GM18502 (cell line): Measurements from ENCODE around the gene SAP130.

Source experiments
- ATAC-seq: cut with Tn5 transposase; IDR thresholded peaks from one replicate; pipeline ENCODE4 v1.9.1; 2021; ENCODE audit warnings: mild to moderate bottlenecking; ENCODE audit not compliant: unreplicated experiment, poor library complexity

SAP130 gene

DNA sequence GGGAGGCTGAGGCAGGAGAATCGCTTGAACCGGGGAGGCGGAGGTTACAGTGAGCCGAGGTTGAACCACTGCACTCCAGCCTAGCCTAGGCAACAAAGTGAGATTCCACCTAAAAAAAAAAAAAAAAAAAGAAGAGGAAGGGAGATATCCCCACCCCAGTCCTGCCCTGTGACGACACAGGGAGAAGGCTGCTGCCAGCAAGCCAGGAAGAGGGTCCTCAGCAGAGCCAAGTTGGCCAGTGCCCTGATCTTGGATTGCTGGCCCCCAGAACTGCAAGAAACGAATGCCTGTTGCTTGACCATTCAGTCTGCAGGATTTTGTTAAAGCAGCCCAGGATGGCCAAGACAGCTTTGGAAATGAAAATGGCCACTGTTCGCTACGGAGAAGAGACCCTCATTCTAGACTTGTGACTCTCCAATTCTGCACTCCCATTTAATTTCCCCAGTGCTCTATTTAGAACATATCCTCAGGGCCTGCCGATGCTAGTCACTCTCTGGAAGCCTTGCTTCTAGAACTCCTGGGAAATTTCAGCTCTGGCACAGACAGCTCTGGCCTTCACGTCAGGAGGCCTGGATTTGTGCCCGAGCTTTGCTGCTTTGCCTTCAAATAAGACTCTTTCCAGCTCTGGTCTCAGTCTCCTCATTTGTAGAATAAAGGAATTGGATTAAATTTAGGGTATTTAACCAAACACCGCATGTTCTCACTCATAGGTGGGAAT is 126.4 kb downstream of the SAP130 start:
- ATAC-seq = no peak

DNA sequence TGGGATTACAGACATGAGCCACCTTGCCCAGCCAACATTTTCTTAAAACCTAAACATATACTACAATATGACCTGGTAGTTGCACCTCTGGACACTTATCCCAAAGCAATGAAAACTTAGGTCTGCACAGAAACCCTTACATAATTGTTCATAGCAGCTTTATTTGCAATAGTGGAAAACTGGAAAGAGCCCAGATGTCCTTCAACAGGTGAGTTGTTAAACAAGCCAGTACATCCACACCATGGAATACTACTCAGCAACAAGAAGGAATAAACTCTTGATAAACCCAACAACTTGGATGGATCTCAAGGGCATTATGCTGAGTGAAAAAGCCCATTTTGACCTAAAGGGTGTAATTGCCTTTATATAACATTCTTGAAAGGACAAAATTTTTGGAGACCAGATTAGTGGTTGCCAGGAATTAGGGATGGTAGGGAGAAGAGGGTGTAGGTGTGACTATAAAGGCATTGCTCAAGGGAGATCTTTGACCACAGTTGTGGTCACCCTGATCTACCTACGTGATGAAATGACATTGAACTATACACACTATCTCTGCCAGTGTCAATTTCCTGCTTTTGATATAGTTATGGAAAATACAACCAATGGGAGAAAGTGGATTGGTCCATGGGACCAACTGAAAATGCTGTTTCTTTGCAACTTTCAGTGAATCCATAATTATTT is 130.2 kb downstream of the SAP130 start:
- no peak for ATAC-seq

DNA sequence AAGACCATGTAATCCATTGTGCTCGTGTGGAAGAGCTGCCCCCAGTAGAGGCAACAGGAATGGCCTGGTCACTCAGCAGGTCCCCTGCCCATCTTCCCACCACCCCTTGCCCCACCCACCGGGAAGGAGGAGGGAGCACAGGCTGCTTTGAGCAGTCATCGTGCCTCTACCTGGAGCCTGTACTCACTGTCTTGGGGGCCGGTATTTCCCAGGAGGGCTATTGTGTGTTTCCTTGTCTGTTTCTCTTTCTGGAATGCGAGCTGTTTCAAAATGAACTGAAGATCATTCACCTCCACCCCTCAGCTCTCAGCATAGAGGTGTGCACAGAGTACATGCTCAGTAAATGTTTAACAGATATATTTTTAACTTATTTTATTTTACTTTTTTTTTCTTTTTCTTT is 134.4 kb downstream of the SAP130 start:
- no peak for ATAC-seq

DNA sequence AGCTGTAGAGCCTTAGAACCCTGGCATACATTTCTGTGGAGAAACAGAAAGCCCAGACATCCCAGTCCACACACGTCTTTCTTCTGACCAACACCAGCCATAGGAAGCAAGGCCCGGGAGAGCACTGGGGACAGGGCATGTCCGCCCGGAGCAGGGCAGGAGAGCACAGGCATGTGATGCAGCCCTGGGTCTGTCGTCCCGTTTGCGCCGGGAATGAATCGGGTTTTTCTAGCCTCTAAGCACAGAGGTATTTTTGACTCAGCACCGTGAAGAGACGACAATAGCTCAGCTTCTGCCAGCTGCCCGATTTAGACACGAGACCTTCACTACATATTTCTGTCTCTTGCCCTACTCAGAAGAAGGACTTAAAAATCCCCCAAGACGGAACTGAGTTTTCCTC is 134.8 kb downstream of the SAP130 start:
- ATAC-seq = no peak

DNA sequence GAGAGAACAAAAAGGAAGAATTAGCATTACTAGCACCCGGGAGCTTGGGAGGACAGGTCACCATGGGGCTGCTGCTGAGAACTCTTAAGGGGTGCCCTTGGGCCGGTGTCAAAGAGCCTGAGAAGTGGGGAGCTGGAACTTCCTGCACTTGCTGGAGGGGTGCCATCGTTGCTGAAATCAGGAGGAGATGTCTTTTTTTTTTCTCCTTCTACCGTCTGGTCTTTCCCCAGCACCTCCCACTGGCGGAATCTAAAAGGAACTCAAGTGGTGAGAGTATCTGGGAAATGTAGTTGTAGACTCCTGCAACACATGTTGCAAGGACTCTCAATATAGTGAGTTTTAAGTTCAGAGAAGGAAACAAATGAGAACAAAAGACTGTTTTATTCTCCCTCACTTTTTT is 136.0 kb downstream of the SAP130 start:
- ATAC-seq = no peak
